NOMO-1 (cell line): ENCODE data around the gene LRRC4C.

Source experiments
- DNase-seq, 2 experiments: peaks; one replicate each; lab custom pipeline; 2025; ENCODE audit not compliant: unreplicated experiment in 2 of 2; lab: John Stamatoyannopoulos, UW

Gene LRRC4C

DNA sequence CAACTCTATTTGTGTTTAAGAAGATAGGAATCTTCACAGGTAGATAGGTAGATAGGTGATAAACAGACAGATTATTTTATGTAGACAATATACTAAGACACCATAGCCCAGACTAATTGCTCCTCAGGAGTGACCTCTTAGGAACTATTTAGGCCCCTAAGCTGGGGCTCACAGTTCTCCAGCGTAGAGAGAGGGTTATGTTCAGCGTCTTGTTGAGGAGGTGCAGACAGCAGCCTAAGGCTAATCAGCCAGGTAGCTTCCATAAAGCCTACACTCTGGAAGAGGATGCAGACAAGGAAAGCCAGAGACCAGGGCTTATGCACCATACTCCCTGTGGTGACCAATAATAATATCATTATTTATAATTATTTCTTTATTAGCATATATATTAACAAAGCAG, 705.2 kb downstream of the LRRC4C start:
- no peak for DNase-seq

DNA sequence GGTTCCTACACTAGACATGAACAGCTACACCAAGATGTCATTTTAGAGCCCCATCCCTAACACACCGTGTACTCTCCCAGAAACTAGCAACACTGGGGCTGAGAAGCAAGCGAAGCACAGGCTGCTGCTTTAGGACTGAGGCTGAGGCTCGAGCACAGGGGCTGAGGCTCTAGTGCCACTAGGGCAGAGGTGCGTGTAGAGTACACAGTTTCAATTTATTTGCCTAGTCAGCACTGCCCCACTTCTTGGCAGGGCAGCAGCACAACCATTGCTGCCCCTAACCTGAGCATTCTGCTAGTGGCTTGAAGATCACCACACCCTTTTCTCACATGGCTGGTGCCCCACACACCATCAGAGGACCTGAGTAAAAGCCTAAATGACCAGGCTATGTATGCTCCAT, 713.2 kb downstream of the LRRC4C start:
- no peak for DNase-seq

DNA sequence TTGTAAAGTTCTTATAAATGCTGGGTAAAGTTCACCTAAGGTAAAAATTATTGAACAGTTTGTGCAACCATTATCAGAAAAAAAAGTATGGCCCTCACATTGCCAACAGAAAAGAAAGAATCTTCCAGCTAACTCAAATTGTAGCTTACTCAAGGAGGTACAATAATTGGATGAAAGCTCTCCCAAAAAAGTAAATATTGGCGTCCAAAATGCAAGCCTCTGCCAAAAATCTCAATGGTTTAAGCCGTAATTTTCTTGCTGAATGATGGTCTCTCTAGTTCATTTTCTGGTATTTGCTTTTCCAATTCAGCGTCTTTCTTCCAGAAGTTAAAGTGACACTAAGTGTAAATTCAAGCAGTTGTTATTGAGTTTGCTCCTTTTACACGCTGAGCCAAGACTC, 727.3 kb downstream of the LRRC4C start:
- no peak for DNase-seq

DNA sequence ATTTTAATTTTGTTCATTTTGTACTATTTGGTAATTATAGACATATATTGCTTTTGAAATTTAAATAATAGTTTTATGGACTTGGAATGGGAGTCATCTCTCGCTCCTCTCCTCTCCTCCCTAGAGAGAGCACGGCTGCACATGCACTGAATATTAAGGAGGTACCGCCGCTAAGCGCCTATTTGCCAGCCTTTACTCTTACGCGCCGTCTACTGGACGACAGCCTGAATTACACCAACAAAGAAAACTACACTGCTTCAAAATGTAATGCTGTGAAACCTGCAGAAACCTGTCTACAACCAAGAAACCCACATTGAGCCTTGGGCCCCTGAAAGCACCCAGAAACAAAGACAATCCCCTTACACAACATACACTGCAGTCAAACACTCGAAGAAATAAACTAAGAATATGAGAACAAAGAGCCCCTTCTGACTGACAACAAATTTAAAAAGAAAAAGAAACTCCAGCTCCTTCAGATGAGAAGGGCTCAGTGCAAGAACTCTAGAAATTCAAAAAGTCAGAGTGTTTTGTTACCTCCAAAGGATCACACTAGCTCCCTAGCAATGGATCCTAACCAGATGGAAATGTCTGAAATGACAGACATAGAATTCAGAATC, 737.2 kb downstream of the LRRC4C start:
- DNase-seq = no peak

GRCh38 chr11:40716344-40717130, 742.9 kb downstream of the LRRC4C start:
- no peak for DNase-seq

DNA sequence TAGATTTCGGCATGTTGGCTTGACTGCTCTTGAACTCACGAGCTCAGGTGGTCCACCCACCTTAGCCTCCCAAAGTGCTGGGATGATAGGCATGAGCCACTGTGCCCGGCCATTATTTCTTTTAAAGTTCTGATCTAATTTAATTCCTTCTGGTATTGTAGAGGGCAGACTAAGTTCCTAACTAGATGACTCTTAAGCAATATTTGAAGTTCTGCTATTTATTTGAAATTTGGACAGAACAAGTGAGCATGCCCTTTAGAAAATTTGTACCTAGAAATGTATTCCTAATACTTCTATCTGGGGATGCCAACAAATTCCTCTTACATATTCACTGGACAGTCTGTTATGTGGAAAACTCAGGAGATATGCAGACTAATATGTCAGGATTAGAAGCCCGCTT, 746.4 kb downstream of the LRRC4C start:
- DNase-seq = no peak

DNA sequence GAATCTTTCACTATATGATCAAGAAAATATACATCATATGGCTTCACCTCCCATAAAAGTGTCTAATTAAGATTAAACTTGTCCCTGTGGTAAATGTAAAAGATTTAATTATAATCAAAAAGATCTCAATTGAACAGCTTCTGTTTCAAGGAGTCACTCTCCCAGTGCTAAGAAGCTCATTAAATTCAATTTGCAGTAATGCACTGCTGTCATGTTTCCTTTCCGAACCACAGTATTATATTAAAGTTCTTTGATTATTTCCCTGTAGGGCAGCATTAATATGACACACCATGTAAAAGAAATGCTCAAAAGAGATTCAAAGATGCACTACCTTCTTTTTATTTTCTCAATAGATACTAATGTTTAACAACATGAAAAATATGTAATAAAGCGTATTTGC, 758.4 kb downstream of the LRRC4C start:
- DNase-seq = no peak

DNA sequence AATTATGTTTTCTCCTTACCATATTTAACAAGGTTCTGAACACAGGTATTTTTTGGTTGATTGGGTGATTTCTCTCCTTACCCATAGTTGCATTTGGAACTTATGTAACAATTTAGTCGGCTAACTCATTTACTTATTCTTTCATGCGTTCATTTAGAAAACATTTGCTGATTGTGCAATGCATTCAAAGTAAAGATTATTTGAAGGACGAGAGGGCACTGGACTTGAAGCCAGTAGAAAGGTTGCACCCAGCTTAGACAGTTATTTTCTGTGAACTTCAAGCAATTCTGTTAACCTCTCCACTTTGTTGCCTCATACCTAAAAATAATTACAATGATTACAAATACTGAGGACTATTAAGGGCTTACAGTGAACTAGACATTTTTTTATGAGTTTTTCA, 769.6 kb downstream of the LRRC4C start:
- no peak for DNase-seq

DNA sequence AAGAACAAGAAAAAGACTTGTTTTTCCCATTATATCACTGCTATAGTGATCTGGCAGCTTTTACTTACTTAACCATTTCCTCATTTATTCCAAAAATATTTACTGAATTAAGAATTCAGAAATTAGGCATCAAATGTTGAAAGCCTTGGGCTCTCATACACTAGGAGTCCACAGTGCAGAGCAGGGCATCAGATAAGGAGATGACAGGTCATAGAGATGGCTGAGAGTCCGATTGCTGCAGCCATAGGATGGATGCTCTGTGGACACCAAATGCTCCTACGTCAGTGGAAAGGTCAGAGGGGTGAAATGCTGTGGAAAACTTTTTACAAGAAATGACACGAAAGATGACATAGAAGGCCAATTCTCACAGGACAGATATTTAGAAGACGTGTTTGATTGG, 771.1 kb downstream of the LRRC4C start:
- no peak for DNase-seq

- no peak for DNase-seq
Measured at GRCh38 chr11:40686765-40687164, 772.7 kb downstream of the LRRC4C start.

GRCh38 chr11:40683010-40683409, 776.4 kb downstream of the LRRC4C start:
- DNase-seq = no peak

- DNase-seq = no peak
Measured at GRCh38 chr11:40679276-40679675, 780.2 kb downstream of the LRRC4C start.

GRCh38 chr11:40647295-40647694, 812.2 kb downstream of the LRRC4C start:
- DNase-seq = no peak

DNA sequence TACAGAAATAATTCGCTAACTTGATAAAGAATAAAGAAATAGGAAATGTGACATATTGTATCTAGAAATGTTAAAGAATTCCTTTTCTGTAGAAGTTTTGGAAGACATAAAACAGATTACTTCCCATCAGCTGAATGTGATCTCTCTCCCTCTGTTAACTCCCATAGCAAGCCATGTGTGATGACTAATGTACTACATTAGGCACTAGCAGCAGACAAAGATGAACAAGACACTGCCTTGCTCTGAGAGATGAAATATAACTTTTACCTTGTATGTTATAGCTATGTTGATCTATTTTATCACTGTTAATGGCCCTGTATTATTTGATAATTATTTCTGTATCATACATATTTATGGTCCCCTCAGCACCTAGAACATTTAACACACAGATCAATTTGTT, 817.2 kb downstream of the LRRC4C start:
- no peak for DNase-seq

- DNase-seq = no peak
Measured at GRCh38 chr11:40619654-40620053, 839.8 kb downstream of the LRRC4C start.

DNA sequence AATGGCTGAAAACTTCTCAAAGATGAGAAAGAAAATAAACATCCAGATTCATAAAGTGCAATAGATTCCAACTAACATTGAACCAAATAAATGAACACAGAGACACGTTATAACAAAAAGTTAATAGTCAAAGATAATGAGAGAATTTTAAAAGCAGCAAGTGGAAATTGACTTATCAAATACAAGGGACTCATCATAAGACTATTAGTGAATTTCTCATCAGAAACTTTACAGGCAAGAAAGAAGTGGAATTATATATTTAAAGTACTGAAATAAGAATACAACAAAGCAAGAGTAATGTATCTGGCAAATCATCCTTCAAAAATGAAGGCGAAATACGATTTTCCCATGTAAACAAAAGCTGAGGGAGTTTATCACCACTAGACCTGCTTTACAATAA, 852.7 kb downstream of the LRRC4C start:
- no peak for DNase-seq

- DNase-seq = no peak
Measured at GRCh38 chr11:40602866-40603552, 856.4 kb downstream of the LRRC4C start.

- no peak for DNase-seq
Measured at GRCh38 chr11:40597546-40598113, 861.8 kb downstream of the LRRC4C start.

DNA sequence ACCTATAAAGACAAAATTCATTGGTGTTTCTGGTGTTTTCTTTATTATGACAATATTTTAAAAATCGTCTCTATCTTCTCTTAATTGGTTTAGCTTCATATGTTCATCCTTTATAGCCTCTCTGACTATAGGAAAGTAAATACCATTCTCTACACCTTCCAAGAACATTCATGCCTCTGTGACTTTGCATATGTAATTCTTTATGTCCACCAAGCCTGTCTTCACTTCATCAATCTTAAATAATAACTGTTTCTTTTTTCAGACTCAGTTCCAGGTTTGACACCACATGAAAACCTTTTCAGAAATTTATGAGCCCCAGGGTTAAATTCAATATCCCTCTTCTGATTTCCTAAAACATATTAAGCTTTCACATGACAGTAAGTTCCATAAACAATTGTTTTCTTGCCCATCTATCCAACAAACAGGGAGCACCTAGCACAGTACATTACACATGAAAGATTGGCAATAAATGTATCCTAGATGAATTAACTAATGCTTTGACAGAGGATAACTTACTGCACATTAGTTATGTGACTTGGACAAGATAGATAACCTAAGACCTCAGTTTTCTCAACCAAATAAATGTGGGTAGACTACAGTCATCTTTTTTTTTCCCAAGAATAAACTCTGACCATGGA, 886.1 kb downstream of the LRRC4C start:
- no peak for DNase-seq

DNA sequence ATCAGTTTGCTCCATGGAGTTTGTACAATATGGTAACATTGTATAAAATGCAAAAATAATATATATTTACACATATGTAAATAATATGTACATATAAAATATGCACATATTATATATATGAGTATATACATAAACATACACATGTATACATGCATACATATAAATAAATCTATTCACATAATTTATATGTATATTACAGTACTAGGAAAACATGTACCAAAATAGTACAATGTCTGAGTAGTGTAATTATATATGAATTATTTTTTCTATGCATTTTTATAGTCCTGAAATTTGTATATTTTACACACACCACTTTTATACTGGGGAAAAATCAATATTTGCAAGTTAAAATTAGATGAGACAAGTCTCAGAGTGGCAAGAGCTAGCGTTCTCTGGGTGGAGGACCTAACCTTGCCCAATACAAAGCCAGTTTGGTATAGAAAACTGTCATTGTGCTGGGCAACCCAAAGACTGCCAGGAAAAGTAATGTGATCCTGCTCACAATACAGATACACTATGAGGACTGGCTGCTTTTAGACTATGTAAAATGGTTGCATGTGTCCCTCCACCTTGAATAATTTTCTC, 889.4 kb downstream of the LRRC4C start:
- no peak for DNase-seq

DNA sequence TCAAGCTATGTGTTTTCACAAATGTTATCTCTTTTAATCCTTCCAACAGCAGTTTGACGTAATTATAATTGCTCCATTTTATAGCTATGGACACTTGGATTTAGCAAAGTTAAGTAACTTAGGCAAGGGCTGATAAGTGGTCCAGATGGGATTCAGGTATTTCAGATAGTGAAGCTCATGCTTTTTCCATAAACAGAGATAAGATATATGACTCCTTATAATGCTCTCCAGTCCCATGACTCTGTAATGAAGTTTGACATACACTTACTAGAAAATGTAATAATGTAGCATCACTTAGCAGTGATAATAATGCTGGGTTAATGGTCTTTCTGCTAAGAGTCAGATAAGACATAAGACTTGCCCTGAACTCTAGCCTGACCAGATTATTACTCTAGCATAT, 892.1 kb downstream of the LRRC4C start:
- no peak for DNase-seq
